ENCODE measurements around the gene BMP6. TPM values are rescaled to one million over a fixed set of nuclear protein-coding genes. Genes with fewer than 3 reads are reported as not detected.

Gene BMP6
- polyA plus RNA-seq, 2 of the 4 experiments (the other 2 are of a cell fraction) = 8.4 to 23.0 TPM

DNA sequence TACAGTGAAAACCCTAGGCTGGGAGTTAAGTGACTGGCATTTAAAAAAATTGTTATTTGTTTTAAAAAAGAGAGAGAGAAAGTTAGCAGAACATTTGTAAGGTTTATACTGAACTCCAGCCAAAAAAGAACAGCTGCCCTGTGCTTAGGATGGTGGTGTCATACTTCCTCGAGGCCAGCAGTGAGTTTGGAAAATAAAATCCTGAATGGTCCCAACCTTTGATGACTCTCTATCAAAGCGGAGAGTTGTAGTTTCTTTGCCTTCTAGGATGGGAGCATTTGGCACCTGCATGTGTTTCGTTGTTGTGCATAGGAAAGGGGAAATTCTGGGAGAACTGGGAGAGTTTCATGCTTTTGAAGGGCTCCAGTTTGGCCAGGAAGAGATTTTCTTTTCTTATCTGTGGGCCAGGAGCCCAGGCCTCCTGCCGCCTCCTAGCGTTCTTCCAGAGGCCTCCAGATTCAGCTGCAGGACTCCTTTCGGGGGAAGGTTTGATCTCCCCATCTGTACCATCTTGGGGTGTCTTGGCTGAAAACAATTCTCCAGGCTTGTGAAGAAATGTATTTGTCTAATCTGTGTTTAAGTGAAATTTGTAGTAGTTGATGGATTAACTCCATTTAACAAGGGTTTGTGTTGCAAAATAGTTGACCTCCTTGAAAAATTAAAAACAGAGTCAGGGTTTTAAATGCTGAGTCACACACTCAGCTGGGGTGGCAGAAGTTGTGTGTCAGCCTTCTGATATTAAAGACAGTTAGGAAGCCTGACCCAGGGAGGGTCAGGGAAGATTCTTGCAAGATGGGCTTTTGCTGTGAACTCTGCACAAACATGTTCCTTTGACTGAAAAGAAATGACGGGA is 121.3 kb downstream of the BMP6 start:
- 85% methylated on average over 7 of the region's 7 CpGs for WGBS (ENCODE audit: missing lambda C conversion rate)
- H3K27ac ChIP-seq = 0 out of 6 replicates have a peak overlapping the region, but pooled peaks of 1 of the 2 experiments have one; percentile 13
- H3K4me3 ChIP-seq = no peak overlapping the region
- ChIA-PET POLR2A (no interaction called here), CTCF (no interaction called here)
- peaks cover 9% of the 10 kb centered on the region for H3K9me3 ChIP-seq
- ATAC-seq (no peak), FAIRE-seq (no peak), DNase-seq (ENCODE audit: low read depth in 1 of 2, low spot score in 1 of 2) (no peak)
- H3K4me1 ChIP-seq = no peaks in the 10 kb centered on the region
- no peak overlapping the region; the same call in 2 of the 3 replicates for H3K4me2 ChIP-seq
- TF ChIP-seq NFE2L2 (conservative IDR thresholded peaks at IDR 0.05; ENCODE audit: low read length) = peak; percentile 39; the same call in 1 of the 2 replicates
- TF ChIP-seq MAFK (IDR thresholded peaks at IDR 0.05; ENCODE audit: partially characterized antibody) = peak; percentile 53
- TF ChIP-seq HOXB5 (CRISPR knock-in tag; IDR thresholded peaks at IDR 0.05) = no peak

DNA sequence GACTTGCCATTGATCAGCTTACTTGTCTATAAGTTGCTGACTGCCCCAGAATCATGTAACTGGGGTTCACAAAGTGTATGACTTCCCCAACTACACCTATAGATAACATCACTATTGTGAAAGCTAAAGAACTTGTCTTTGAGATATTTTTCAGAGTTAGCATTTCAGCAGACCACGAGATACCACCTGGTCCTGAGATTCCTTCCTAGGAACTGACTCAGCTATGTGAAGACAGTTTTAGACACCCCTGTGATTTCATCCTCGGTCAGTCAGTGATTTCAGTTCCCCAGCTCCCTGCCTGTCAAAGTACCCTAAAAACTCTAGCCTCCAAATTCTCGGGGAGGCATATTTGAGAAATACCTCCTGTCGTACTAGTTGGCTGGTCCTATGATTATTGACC is 122.3 kb downstream of the BMP6 start:
- ChIA-PET POLR2A (no interaction called here), CTCF (interaction anchor here (1.0 kb wide), 1 partner anchor 125 kb away, joined by 3 read pairs; no protein-coding TSS in a partner anchor)
- no peak for TF ChIP-seq USF2 (IDR thresholded peaks at IDR 0.05)
- WGBS (ENCODE audit: missing lambda C conversion rate) = 75% methylated on average over 4 of the region's 4 CpGs
- peaks cover 18% of the 10 kb centered on the region for H3K9me3 ChIP-seq
- DNase-seq (ENCODE audit: low read depth in 1 of 2, low spot score in 1 of 2) = no peak
- no peak overlapping the region for H3K4me3 ChIP-seq
- no peaks in the 10 kb centered on the region for H3K4me1 ChIP-seq
- no peak for ATAC-seq
- H3K27ac ChIP-seq = no peak overlapping the region
- H3K4me2 ChIP-seq = no peak overlapping the region
- no peak for FAIRE-seq

DNA sequence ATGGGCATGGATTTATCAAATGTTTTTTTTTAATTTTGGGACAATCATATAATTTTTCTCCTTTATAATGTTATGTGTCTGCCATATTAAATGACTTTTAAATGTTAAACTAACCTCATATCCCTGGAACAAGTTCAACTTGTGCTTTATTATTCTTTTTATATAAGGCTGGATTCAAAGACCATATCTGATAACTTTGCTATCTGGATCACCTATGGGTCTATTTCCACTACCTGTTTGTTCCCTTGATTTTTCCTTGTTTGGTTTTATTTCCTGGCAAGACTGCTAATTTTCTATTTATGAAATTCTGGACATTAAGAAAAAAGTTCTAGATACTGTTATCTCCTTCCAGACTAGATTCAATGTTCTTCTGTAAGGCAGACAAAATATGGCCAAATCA is 125.9 kb downstream of the BMP6 start:
- ATAC-seq (no peak), DNase-seq (ENCODE audit: low read depth in 1 of 2, low spot score in 1 of 2) (no peak), FAIRE-seq (no peak)
- Histone ChIP-seq H3K27ac (no peak overlapping the region), H3K4me2 (no peak overlapping the region), H3K9me3 (peaks cover 18% of the 10 kb centered on the region), H3K4me1 (no peaks in the 10 kb centered on the region), H3K4me3 (no peak overlapping the region)
- ChIA-PET POLR2A (no interaction called here), CTCF (no interaction called here)
- TF ChIP-seq HOXA7 (CRISPR knock-in tag; IDR thresholded peaks at IDR 0.05) = no peak
- TF ChIP-seq EP300 (IDR thresholded peaks at IDR 0.05) = no peak

- DNase-seq (ENCODE audit: low read depth in 1 of 2, low spot score in 1 of 2) (no peak), FAIRE-seq (no peak), ATAC-seq (no peak)
- ChIA-PET POLR2A (no interaction called here), CTCF (no interaction called here)
- no peaks in the 10 kb centered on the region for H3K9me3 ChIP-seq
- H3K4me2 ChIP-seq = no peak overlapping the region
- no peak overlapping the region for H3K27ac ChIP-seq
- TF ChIP-seq MAFK (IDR thresholded peaks at IDR 0.05; ENCODE audit: partially characterized antibody) (no peak), RARB (CRISPR knock-in tag; IDR thresholded peaks at IDR 0.05) (no peak), ZNF302 (CRISPR knock-in tag; IDR thresholded peaks at IDR 0.05) (no peak), MYC (IDR thresholded peaks at IDR 0.05; ENCODE audit: borderline replicate concordance, low read length) (no peak), NFE2L2 (conservative IDR thresholded peaks at IDR 0.05; ENCODE audit: low read length) (no peak), ZC3H11A (IDR thresholded peaks at IDR 0.05) (no peak), MAZ (IDR thresholded peaks at IDR 0.05; ENCODE audit: borderline replicate concordance, low read depth, low read length) (no peak), CBX2 (IDR thresholded peaks at IDR 0.05; ENCODE audit: borderline replicate concordance, low read depth) (no peak), POLR2A (IDR thresholded peaks at IDR 0.05; ENCODE audit: low read length) (no peak), BHLHE40 (IDR thresholded peaks at IDR 0.05; ENCODE audit: low read depth, low read length) (no peak), KDM1A (IDR thresholded peaks at IDR 0.05; ENCODE audit: low read depth) (no peak), NPAS2 (CRISPR knock-in tag; IDR thresholded peaks at IDR 0.05; ENCODE audit: borderline replicate concordance) (no peak)
- TF ChIP-seq, protein P1, sequence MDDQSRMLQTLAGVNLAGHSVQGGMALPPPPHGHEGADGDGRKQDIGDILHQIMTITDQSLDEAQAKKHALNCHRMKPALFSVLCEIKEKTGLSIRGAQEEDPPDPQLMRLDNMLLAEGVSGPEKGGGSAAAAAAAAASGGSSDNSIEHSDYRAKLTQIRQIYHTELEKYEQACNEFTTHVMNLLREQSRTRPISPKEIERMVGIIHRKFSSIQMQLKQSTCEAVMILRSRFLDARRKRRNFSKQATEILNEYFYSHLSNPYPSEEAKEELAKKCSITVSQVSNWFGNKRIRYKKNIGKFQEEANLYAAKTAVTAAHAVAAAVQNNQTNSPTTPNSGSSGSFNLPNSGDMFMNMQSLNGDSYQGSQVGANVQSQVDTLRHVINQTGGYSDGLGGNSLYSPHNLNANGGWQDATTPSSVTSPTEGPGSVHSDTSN (IDR thresholded peaks at IDR 0.05) = no peak
- H3K4me1 ChIP-seq = no peaks in the 10 kb centered on the region
- 87% methylated on average over 4 of the region's 6 CpGs for WGBS (ENCODE audit: missing lambda C conversion rate)
- H3K4me3 ChIP-seq = no peak overlapping the region
These were observed 133.7 kb downstream of the BMP6 start for GRCh38 chr6:7859591-7859990.
